Measurements from ENCODE around the gene SLC45A1. TPM values are rescaled to one million over a fixed set of nuclear protein-coding genes. Genes with fewer than 3 reads are reported as not detected.

SLC45A1 gene
- total and polyA plus RNA-seq, 9 of the 15 experiments (the other 6 are each of a cell fraction or from before 2014, with no cell fraction given): not detected

GRCh38 chr1:8283058-8283884 is 34.6 kb upstream of the SLC45A1 start:
- POLR2A ChIA-PET: interaction anchor here (1.1 kb wide), 1 partner anchor 9 kb away, joined by 3 read pairs; no protein-coding TSS in a partner anchor

GRCh38 chr1:8284127-8284526 is 33.8 kb upstream of the SLC45A1 start:
- no peaks in the 10 kb centered on the region for H3K9me3 ChIP-seq (replicated peaks; ENCODE audit: control insufficient read depth, insufficient read depth, low read depth, low read length)
- ChIA-PET POLR2A (interaction anchor here (1.1 kb wide), 1 partner anchor 10 kb away, joined by 3 read pairs; no protein-coding TSS in a partner anchor), CTCF (ENCODE audit: low intra/inter-chr PET ratio) (no interaction called here)
- no peaks in the 10 kb centered on the region for H3K4me1 ChIP-seq (replicated peaks in 1 of 2; ENCODE audit: control insufficient read depth in 2 of 2, insufficient read depth in 2 of 2, low read length in 2 of 2)
- no peak for ATAC-seq
- H3K9me1 ChIP-seq (ENCODE audit: control insufficient read depth, insufficient read depth, low read length): no peaks in the 10 kb centered on the region
- no peak overlapping the region for H3K27ac ChIP-seq (ENCODE audit: extremely low read depth, low read depth, low read length)
- no peak overlapping the region for H3K9ac ChIP-seq (ENCODE audit: insufficient read depth in 1 of 2, low read depth in 2 of 2, low read length in 2 of 2)
- 0 out of 2 replicates have a peak, but pooled peaks cover 3% of the 10 kb centered on the region for H4K20me1 ChIP-seq (replicated peaks; ENCODE audit: control insufficient read depth, insufficient read depth, low read length)
- 3% methylated on average over 4 of the region's 5 CpGs for WGBS (ENCODE audit: insufficient coverage, low coverage, missing lambda C conversion rate)
- intact Hi-C loops (cut with micrococcal nuclease) (no loop called here), in situ Hi-C loops (cut with MboI) (no loop called here)
- no peak for FAIRE-seq
- no peak overlapping the region for H3K4me2 ChIP-seq (ENCODE audit: insufficient read depth, low read length)
- peaks cover 27 to 39% of the 10 kb centered on the region in 2 experiments for H3K27me3 ChIP-seq (ENCODE audit: control insufficient read depth in 2 of 2, insufficient read depth in 2 of 2, low read length in 2 of 2)
- no TSS peak for BruUV-seq (replicated peaks)
- no peaks in the 10 kb centered on the region for H3K79me2 ChIP-seq (ENCODE audit: control insufficient read depth, insufficient read depth, low read length)
- H3K36me3 ChIP-seq (ENCODE audit: control insufficient read depth, insufficient read depth, low read length): no peaks in the 10 kb centered on the region
- no peak overlapping the region for H3K4me3 ChIP-seq
- H2AFZ ChIP-seq (ENCODE audit: low read depth, low read length): no peak overlapping the region
- no peak for DNase-seq (ENCODE audit: extremely low read depth in 1 of 4, low spot score in 3 of 4)
- TF ChIP-seq NBN (IDR thresholded peaks at IDR 0.05; ENCODE audit: low read depth): no peak
- TF ChIP-seq PPARD (CRISPR knock-in tag; IDR thresholded peaks at IDR 0.05): no peak
- no peak for TF ChIP-seq GATAD2A (IDR thresholded peaks at IDR 0.05)
- no peak for TF ChIP-seq USF2 (CRISPR knock-in tag; IDR thresholded peaks at IDR 0.05)
- no peak for TF ChIP-seq THRA (IDR thresholded peaks at IDR 0.05)
- TF ChIP-seq L3MBTL2 (IDR thresholded peaks at IDR 0.05): no peak
- TF ChIP-seq HEY1 (CRISPR knock-in tag; IDR thresholded peaks at IDR 0.05; ENCODE audit: borderline replicate concordance): no peak
- TF ChIP-seq CBFB (CRISPR knock-in tag; IDR thresholded peaks at IDR 0.05): no peak
- no peak for TF ChIP-seq TAF15 (IDR thresholded peaks at IDR 0.05; ENCODE audit: low read depth, low read length)
- TF ChIP-seq CGGBP1 (CRISPR knock-in tag; IDR thresholded peaks at IDR 0.05): no peak
- TF ChIP-seq GATAD2B (IDR thresholded peaks at IDR 0.05; ENCODE audit: borderline replicate concordance): no peak
- TF ChIP-seq ZC3H4 (CRISPR knock-in tag; IDR thresholded peaks at IDR 0.05; ENCODE audit: borderline replicate concordance): no peak

More at GRCh38 chr1:8283058-8283884, 34.6 kb upstream of the SLC45A1 start:
- Histone ChIP-seq H3K4me3 (no peak overlapping the region), H3K9me3 (replicated peaks; ENCODE audit: control insufficient read depth, insufficient read depth, low read depth, low read length) (no peaks in the 10 kb centered on the region), H3K36me3 (ENCODE audit: control insufficient read depth, insufficient read depth, low read length) (no peaks in the 10 kb centered on the region), H2AFZ (ENCODE audit: low read depth, low read length) (no peak overlapping the region), H3K9ac (ENCODE audit: insufficient read depth in 1 of 2, low read depth in 2 of 2, low read length in 2 of 2) (no peak overlapping the region), H3K4me2 (ENCODE audit: insufficient read depth, low read length) (no peak overlapping the region), H3K27me3 (ENCODE audit: control insufficient read depth in 2 of 2, insufficient read depth in 2 of 2, low read length in 2 of 2) (peaks cover 25 to 41% of the 10 kb centered on the region in 2 experiments), H3K79me2 (ENCODE audit: control insufficient read depth, insufficient read depth, low read length) (no peaks in the 10 kb centered on the region), H3K4me1 (replicated peaks in 1 of 2; ENCODE audit: control insufficient read depth in 2 of 2, insufficient read depth in 2 of 2, low read length in 2 of 2) (no peaks in the 10 kb centered on the region), H3K27ac (ENCODE audit: extremely low read depth, low read depth, low read length) (no peak overlapping the region), H4K20me1 (replicated peaks; ENCODE audit: control insufficient read depth, insufficient read depth, low read length) (0 out of 2 replicates have a peak, but pooled peaks cover 3% of the 10 kb centered on the region), H3K9me1 (ENCODE audit: control insufficient read depth, insufficient read depth, low read length) (no peaks in the 10 kb centered on the region)
- no TSS peak for BruUV-seq (replicated peaks)
- under 1% methylated on average over 14 of the region's 14 CpGs for WGBS (ENCODE audit: insufficient coverage, low coverage, missing lambda C conversion rate)
- in situ Hi-C loops (cut with MboI): no loop called here
- no peak for FAIRE-seq
- no peak for ATAC-seq
- CTCF ChIA-PET (ENCODE audit: low intra/inter-chr PET ratio): no interaction called here
- intact Hi-C loops (cut with micrococcal nuclease): no loop called here
- no peak for DNase-seq (ENCODE audit: extremely low read depth in 1 of 4, low spot score in 3 of 4)
- TF ChIP-seq GABPA (tag; conservative IDR thresholded peaks at IDR 0.05; ENCODE audit: low read depth): no peak
- TF ChIP-seq HSF4 (CRISPR knock-in tag; IDR thresholded peaks at IDR 0.05; ENCODE audit: borderline replicate concordance): no peak
- peak; percentile 41; the same call in 1 of the 2 replicates for TF ChIP-seq ZNF316 (IDR thresholded peaks at IDR 0.05)
- TF ChIP-seq SPI1 (IDR thresholded peaks at IDR 0.05; ENCODE audit: borderline replicate concordance, low read depth, low read length): peak; percentile 77

All from K562 (cell line).